H9 (cell line): ENCODE results near the gene INPP5A. TPM values are rescaled to one million over a fixed set of nuclear protein-coding genes. Genes with fewer than 3 reads are reported as not detected.

ENCODE experiments used
- DNase-seq: peaks from one replicate; pipeline ENCODE4 v3.0.0-alpha.2; 2017
- H2AFZ ChIP-seq: one replicate; pipeline ENCODE4 v1.6.1; 2013; ENCODE audit warnings: mild to moderate bottlenecking, low read length, control low read depth, moderate library complexity
- H2AK5ac ChIP-seq: 2 replicates; pipeline ENCODE4 v1.6.1; 2013; ENCODE audit warnings: low read length, control low read depth, mixed read lengths; ENCODE audit not compliant: insufficient read length
- H2BK120ac ChIP-seq: one replicate; pipeline ENCODE4 v1.6.1; 2013; ENCODE audit warnings: low read depth, mild to moderate bottlenecking, low read length, control low read depth, inconsistent platforms; ENCODE audit not compliant: poor library complexity, severe bottlenecking
- H2BK12ac ChIP-seq: 2 replicates; pipeline ENCODE4 v1.6.1; 2013; ENCODE audit warnings: low read length, control low read depth, mixed read lengths, low read depth; ENCODE audit not compliant: insufficient read length
- H2BK15ac ChIP-seq: 2 replicates; pipeline ENCODE4 v1.6.1; 2013; ENCODE audit warnings: low read depth, low read length, control low read depth
- H2BK20ac ChIP-seq: one replicate; pipeline ENCODE4 v1.6.1; 2013; ENCODE audit warnings: low read depth, mild to moderate bottlenecking, low read length, control low read depth, inconsistent platforms; ENCODE audit not compliant: poor library complexity, severe bottlenecking
- H2BK5ac ChIP-seq: 2 replicates; pipeline ENCODE4 v1.6.1; 2013; ENCODE audit warnings: low read length, control low read depth, mixed read lengths; ENCODE audit not compliant: insufficient read length
- H3K14ac ChIP-seq: 2 replicates; pipeline ENCODE4 v1.6.1; 2013; ENCODE audit warnings: low read length, control low read depth; ENCODE audit not compliant: insufficient read depth
- H3K18ac ChIP-seq: 2 replicates; pipeline ENCODE4 v1.6.1; 2013; ENCODE audit warnings: low read depth, mild to moderate bottlenecking, mixed read lengths, low read length, control low read depth; ENCODE audit not compliant: insufficient read length
- H3K23ac ChIP-seq: 2 replicates; pipeline ENCODE4 v1.6.1; 2013; ENCODE audit warnings: low read length, control low read depth, mixed read lengths, low read depth; ENCODE audit not compliant: insufficient read length
- H3K23me2 ChIP-seq: 2 replicates; pipeline ENCODE4 v1.6.1; 2013; ENCODE audit warnings: low read depth, mild to moderate bottlenecking, mixed read lengths, low read length, control low read depth; ENCODE audit not compliant: insufficient read length, poor library complexity, severe bottlenecking
- H3K27ac ChIP-seq: 2 replicates; pipeline ENCODE4 v1.5.1; 2013; ENCODE audit warnings: low read length, control low read depth, mixed read lengths, low read depth; ENCODE audit not compliant: insufficient read length
- H3K27me3 ChIP-seq: 2 replicates; pipeline ENCODE4 v1.6.1; 2013; ENCODE audit warnings: low read length, control low read depth, inconsistent platforms; ENCODE audit not compliant: insufficient read depth
- H3K4ac ChIP-seq: 2 replicates; pipeline ENCODE4 v1.6.1; 2013; ENCODE audit warnings: low read depth, mild to moderate bottlenecking, control low read depth, inconsistent platforms, low read length, moderate library complexity
- H3K4me1 ChIP-seq: 2 replicates; pipeline ENCODE4 v1.6.1; 2013; ENCODE audit warnings: low read length, control low read depth, inconsistent platforms; ENCODE audit not compliant: insufficient read depth
- H3K4me2 ChIP-seq: 2 replicates; pipeline ENCODE4 v1.6.1; 2013; ENCODE audit warnings: low read length, control low read depth, mixed read lengths; ENCODE audit not compliant: insufficient read length, insufficient read depth
- H3K56ac ChIP-seq: 2 replicates; pipeline ENCODE4 v1.6.1; 2013; ENCODE audit warnings: low read depth, mild to moderate bottlenecking, mixed read lengths, low read length, control low read depth; ENCODE audit not compliant: insufficient read length
- H3K79me1 ChIP-seq: 2 replicates; pipeline ENCODE4 v1.6.1; 2013; ENCODE audit warnings: low read depth, mild to moderate bottlenecking, moderate library complexity, low read length, control low read depth, inconsistent platforms; ENCODE audit not compliant: insufficient read depth, poor library complexity, severe bottlenecking
- H3K79me2 ChIP-seq: 2 replicates; pipeline ENCODE4 v1.6.1; 2013; ENCODE audit warnings: low read length, control low read depth, inconsistent platforms; ENCODE audit not compliant: insufficient read depth
- H3K9ac ChIP-seq: 2 replicates; pipeline ENCODE4 v1.6.1; 2013; ENCODE audit warnings: low read length, control low read depth, mixed read lengths; ENCODE audit not compliant: insufficient read length; ENCODE audit errors: extremely low read depth
- H3K9me3 ChIP-seq: one replicate; pipeline ENCODE4 v1.6.1; 2013; ENCODE audit warnings: low read depth, low read length, inconsistent platforms; ENCODE audit not compliant: control insufficient read depth
- H3T11ph ChIP-seq: one replicate; pipeline ENCODE4 v1.6.1; 2013; ENCODE audit warnings: mild to moderate bottlenecking, low read length, control low read depth, inconsistent platforms
- H4K20me1 ChIP-seq: one replicate; pipeline ENCODE4 v1.6.1; 2013; ENCODE audit not compliant: control insufficient read depth, insufficient read length, insufficient read depth
- H4K5ac ChIP-seq: 2 replicates; pipeline ENCODE4 v1.6.1; 2013; ENCODE audit warnings: low read depth, mild to moderate bottlenecking, mixed read lengths, low read length, control low read depth; ENCODE audit not compliant: insufficient read length
- H4K8ac ChIP-seq: replicated peaks from 2 replicates; pipeline ENCODE4 v1.6.1; 2013; ENCODE audit warnings: low read length, control low read depth, mixed read lengths, low read depth; ENCODE audit not compliant: insufficient read length
- H4K91ac ChIP-seq: 2 replicates; pipeline ENCODE4 v1.6.1; 2013; ENCODE audit warnings: low read depth, mild to moderate bottlenecking, moderate library complexity, mixed read lengths, low read length, control low read depth; ENCODE audit not compliant: insufficient read length
- H3K27ac Mint-ChIP-seq, 3 experiments: 2 replicates in 2 of 3; 3 replicates in 1 of 3; pipeline ENCODE4 v1.8.0; 2020 to 2021; ENCODE audit warnings: mixed read lengths in 3 of 3, mild to moderate bottlenecking in 1 of 3, moderate library complexity in 1 of 3
- H3K27me3 Mint-ChIP-seq: 2 replicates; pipeline ENCODE4 v1.8.0; 2021; ENCODE audit warnings: low read depth, mild to moderate bottlenecking, moderate library complexity, mixed read lengths
- H3K36me3 Mint-ChIP-seq, 3 experiments: 2 replicates in 2 of 3; 3 replicates in 1 of 3; pipeline ENCODE4 v1.8.0; 2020 to 2021; ENCODE audit warnings: low read depth in 3 of 3, mixed read lengths in 3 of 3; ENCODE audit not compliant: insufficient read depth in 1 of 3
- H3K4me1 Mint-ChIP-seq, 2 experiments: 2 replicates each; pipeline ENCODE4 v1.8.0; 2020; ENCODE audit warnings: mixed read lengths in 2 of 2
- H3K4me3 Mint-ChIP-seq, 2 experiments: 2 replicates in 1 of 2; 3 replicates in 1 of 2; pipeline ENCODE4 v1.8.0; 2020 to 2021; ENCODE audit warnings: mild to moderate bottlenecking in 2 of 2, mixed read lengths in 2 of 2, moderate library complexity in 1 of 2
- H3K9me3 Mint-ChIP-seq, 2 experiments: 2 replicates in 1 of 2; 3 replicates in 1 of 2; pipeline ENCODE4 v1.8.0; 2020; ENCODE audit warnings: mild to moderate bottlenecking in 2 of 2, mixed read lengths in 2 of 2, moderate library complexity in 1 of 2
- CTCF ChIP-seq: fragments of 200-600 bp; sonication (generic); conservative IDR thresholded peaks from 3 replicates; pipeline ENCODE4 v1.8.0; 2021; ENCODE audit warnings: antibody characterized with exemption, mild to moderate bottlenecking
- WGBS: extraction: QIAGEN DNeasy Blood & Tissue Kit; methylation state at CpG from one replicate; pipeline ENCODE4 v1.1.7; 2013; ENCODE audit warnings: missing lambda C conversion rate, low lambda C conversion rate, mixed read lengths; ENCODE audit not compliant: insufficient read length; ENCODE audit errors: extremely low coverage; 5-methylcytosine and 5-hydroxymethylcytosine counted together
- total RNA-seq: library from RNA; stranded (reverse); gene quantifications from 2 replicates; pipeline ENCODE4 v1.2.1, GENCODE V29; 2021

INPP5A gene
- total RNA-seq, 1 experiment from 2014 or later: 17.7 TPM

GRCh38 chr10:132593389-132593788, 55.8 kb downstream of the INPP5A start:
- Mint-ChIP-seq H3K4me1 (peaks cover 13 to 14% of the 10 kb centered on the region in 2 experiments), H3K4me3 (no peak overlapping the region), H3K27me3 (peaks cover 10% of the 10 kb centered on the region; the same call in 1 of the 2 replicates), H3K27ac (no peak overlapping the region), H3K36me3 (no peaks in the 10 kb centered on the region; a peak in 2 of 7 replicates), H3K9me3 (peaks cover 5 to 8% of the 10 kb centered on the region in 2 experiments; a peak in 4 of 5 replicates)
- Histone ChIP-seq H3K4me1 (no peaks in the 10 kb centered on the region), H4K8ac (no peak overlapping the region), H3K4ac (no peak overlapping the region), H3T11ph (no peak overlapping the region), H3K18ac (no peak overlapping the region), H3K79me1 (no peaks in the 10 kb centered on the region), H3K23ac (no peak overlapping the region), H3K27me3 (no peaks in the 10 kb centered on the region), H3K9ac (no peak overlapping the region), H3K79me2 (peaks cover 4% of the 10 kb centered on the region; the same call in 1 of the 2 replicates), H3K27ac (no peak overlapping the region), H2BK12ac (no peak overlapping the region), H3K56ac (no peak overlapping the region), H3K4me2 (no peak overlapping the region), H2AK5ac (no peak overlapping the region), H3K23me2 (no peaks in the 10 kb centered on the region), H2AFZ (no peak overlapping the region), H3K9me3 (no peaks in the 10 kb centered on the region), H2BK15ac (no peak overlapping the region), H4K20me1 (peaks cover 4% of the 10 kb centered on the region), H2BK20ac (no peak overlapping the region), H2BK5ac (no peak overlapping the region), H3K14ac (no peak overlapping the region), H4K5ac (no peak overlapping the region), H4K91ac (no peak overlapping the region), H2BK120ac (no peak overlapping the region)
- no peak for TF ChIP-seq CTCF
- no peak for DNase-seq
- no CpG with 5 or more reads among the region's 3 CpGs for WGBS
